Endothelial cell of umbilical vein (primary cell): ENCODE measurements around the gene CDC5L. TPM values are rescaled to one million over a fixed set of nuclear protein-coding genes. Genes with fewer than 3 reads are reported as not detected.

ENCODE experiments used
- BruUV-seq: library from RNA; stranded (reverse); fragments of 400-500 nt; replicated peaks from 2 replicates; lab custom pipeline; 2021; lab: Mats Ljungman, UMichigan
- CTCF ChIA-PET: fragments of 300-600, 350-600 bp; sonication (Branson Sonifier 250); formaldehyde crosslinking; loops from one replicate; lab custom pipeline; 2021; ENCODE audit warnings: antibody characterized with exemption, inconsistent platforms; lab: Charles Lee
- POLR2A ChIA-PET: fragments of 300-600, 350-600 bp; sonication (Branson Sonifier 250); formaldehyde crosslinking; loops from one replicate; lab custom pipeline; 2021; ENCODE audit warnings: antibody characterized with exemption, inconsistent platforms; lab: Charles Lee
- DNase-seq: peaks from one replicate; pipeline ENCODE4 v3.0.0-alpha.2; 2011; ENCODE audit warnings: low read depth, low spot score
- FAIRE-seq: peaks from 2 replicates; lab custom pipeline; 2011; peaks lifted over from hg19 to GRCh38; lab: Jason Lieb, UNC
- H2AFZ ChIP-seq: 2 replicates; pipeline ENCODE4 v1.6.0; 2012; ENCODE audit warnings: low read depth, low read length, control low read depth, inconsistent platforms
- H3K27ac ChIP-seq: 2 replicates; pipeline ENCODE4 v1.5.1; 2011; ENCODE audit warnings: low read depth, mild to moderate bottlenecking, control low read depth, low read length, moderate library complexity; ENCODE audit not compliant: insufficient read depth
- H3K27me3 ChIP-seq, 2 experiments: 2 replicates each; pipeline versions ENCODE4 v1.6.0 to v1.6.1; 2011; ENCODE audit warnings: low read length in 2 of 2, mixed read lengths in 1 of 2; ENCODE audit not compliant: control insufficient read depth in 2 of 2, insufficient read depth in 2 of 2
- H3K36me3 ChIP-seq, 2 experiments: 2 replicates in 1 of 2; 3 replicates in 1 of 2; pipeline ENCODE4 v1.5.1; 2011; ENCODE audit warnings: low read length in 2 of 2, mild to moderate bottlenecking in 1 of 2, moderate library complexity in 1 of 2; ENCODE audit not compliant: control insufficient read depth in 2 of 2, insufficient read depth in 2 of 2; ENCODE audit errors: extremely low read depth in 1 of 2
- H3K4me1 ChIP-seq: 3 replicates; pipeline ENCODE4 v1.5.1; 2011; ENCODE audit warnings: mild to moderate bottlenecking, low read length; ENCODE audit not compliant: control insufficient read depth, insufficient read depth; ENCODE audit errors: extremely low read depth
- H3K4me2 ChIP-seq: 2 replicates; pipeline ENCODE4 v1.6.1; 2011; ENCODE audit warnings: low read length, control low read depth, mixed read lengths; ENCODE audit not compliant: insufficient read depth
- H3K4me3 ChIP-seq, 3 experiments: fragments of 200-600 bp in 1 of 3; sonication (generic), shearing (Covaris generic) in 1 of 3; replicated peaks in 1 of 3; 2 replicates each; pipeline ENCODE4 v1.5.1; 2011 to 2016; ENCODE audit warnings: control low read depth in 3 of 3, low read length in 3 of 3, mild to moderate bottlenecking in 2 of 3, inconsistent platforms in 1 of 3, low read depth in 1 of 3, moderate library complexity in 1 of 3; ENCODE audit not compliant: insufficient read depth in 1 of 3
- H3K79me2 ChIP-seq: 2 replicates; pipeline ENCODE4 v1.6.0; 2012; ENCODE audit warnings: low read length, inconsistent platforms; ENCODE audit not compliant: control insufficient read depth, insufficient read depth
- H3K9ac ChIP-seq: replicated peaks from 2 replicates; pipeline ENCODE3; 2011; ENCODE audit warnings: low read length, control low read depth; ENCODE audit not compliant: insufficient read depth; ENCODE audit errors: extremely low read depth
- H3K9me1 ChIP-seq: replicated peaks from 3 replicates; pipeline ENCODE4 v1.6.0; 2011; ENCODE audit warnings: mild to moderate bottlenecking, low read length; ENCODE audit not compliant: control insufficient read depth, insufficient read depth; ENCODE audit errors: extremely low read depth
- H3K9me3 ChIP-seq: replicated peaks from 2 replicates; pipeline ENCODE4 v1.5.1; 2012; ENCODE audit warnings: low read length, inconsistent platforms; ENCODE audit not compliant: control insufficient read depth, insufficient read depth
- H4K20me1 ChIP-seq: replicated peaks from 2 replicates; pipeline ENCODE3; 2011; ENCODE audit warnings: mild to moderate bottlenecking, low read length; ENCODE audit not compliant: control insufficient read depth, insufficient read depth; ENCODE audit errors: extremely low read depth
- EZH2 ChIP-seq: IDR thresholded peaks from 2 replicates; pipeline ENCODE4 v1.6.1; 2012; ENCODE audit warnings: borderline replicate concordance, low read depth, mild to moderate bottlenecking, moderate library complexity, low read length, inconsistent platforms; ENCODE audit not compliant: severe bottlenecking
- FOS ChIP-seq: IDR thresholded peaks from 2 replicates; pipeline ENCODE4 v1.6.1; 2011; ENCODE audit warnings: mild to moderate bottlenecking, low read length, moderate library complexity, borderline replicate concordance; ENCODE audit not compliant: insufficient read depth
- GATA2 ChIP-seq: IDR thresholded peaks from 2 replicates; pipeline ENCODE4 v1.7.0; 2011; ENCODE audit warnings: low read depth, mild to moderate bottlenecking, moderate library complexity, mixed read lengths, low read length; ENCODE audit not compliant: insufficient read length, insufficient read depth
- MAX ChIP-seq: IDR thresholded peaks from 2 replicates; pipeline ENCODE4 v1.6.1; 2011; ENCODE audit not compliant: insufficient read depth, insufficient read length
- MYC ChIP-seq: IDR thresholded peaks from one replicate; pipeline ENCODE4 v1.6.1; 2011; ENCODE audit warnings: mild to moderate bottlenecking, low read depth, low read length
- POLR2A ChIP-seq: IDR thresholded peaks from 2 replicates; pipeline ENCODE4 v1.6.1; 2012; ENCODE audit warnings: low read depth, mild to moderate bottlenecking, control low read depth, low read length
- POLR2AphosphoS5 ChIP-seq: IDR thresholded peaks from 2 replicates; pipeline ENCODE4 v1.6.1; 2012; ENCODE audit warnings: low read depth, mild to moderate bottlenecking, control low read depth, low read length, moderate library complexity; ENCODE audit not compliant: insufficient read depth
- dilution Hi-C: fragments of 300-500 bp; cut with MboI; formaldehyde crosslinking; loops from one replicate; pipeline ENCODE4 v1.15.0; 2019; ENCODE audit warnings: low sequenced_read_pairs; ENCODE audit not compliant: extremely low pct_ligation_motif_present
- intact Hi-C: fragments of 100-400 bp; cut with micrococcal nuclease; formaldehyde crosslinking; loops from one replicate; pipeline ENCODE4 v1.10.0; 2022
- polyA plus RNA-seq, 4 experiments: library from polyadenylated mRNA; depleted of rRNA in 3 of 4; stranded (reverse) in 3 of 4; unstranded in 1 of 4; fragments of >200 nt; gene quantifications; 2 replicates each; pipeline versions ENCODE4 v1.2.1 to v1.2.3, GENCODE V29; 2011 to 2012; ENCODE audit warnings: missing spikeins in 1 of 4
- total RNA-seq: library from RNA; stranded (reverse); gene quantifications from 2 replicates; pipeline ENCODE4 v1.2.3, GENCODE V29; 2021

The CDC5L gene
- total and polyA plus RNA-seq, 2 donors (not counting 3 experiments of a cell fraction or from before 2014, with no cell fraction given): 6.9 to 24.6 TPM

- Histone ChIP-seq H3K36me3 (peaks cover 0 to under 1% of the 10 kb centered on the region in 2 experiments), H3K4me2 (peak overlapping the region; percentile 88), H3K9me3 (no peaks in the 10 kb centered on the region), H3K4me3 (peak overlapping the region in 1 of 3 experiments; percentile 50), H3K9ac (no peak overlapping the region), H2AFZ (peak overlapping the region; percentile 60), H3K9me1 (no peaks in the 10 kb centered on the region), H3K79me2 (no peaks in the 10 kb centered on the region), H3K27ac (no peak overlapping the region), H3K4me1 (peaks cover 23% of the 10 kb centered on the region), H3K27me3 (peaks cover 0 to 3% of the 10 kb centered on the region in 2 experiments), H4K20me1 (no peaks in the 10 kb centered on the region)
- dilution Hi-C loops (no loop called here), intact Hi-C loops (loop anchor here (1.0 kb wide), 2 partner anchors 26 to 189 kb away; no protein-coding TSS in a partner anchor)
- FAIRE-seq (no peak), DNase-seq (no peak)
- TF ChIP-seq FOS: peak; percentile 2
- no peak for TF ChIP-seq MYC
- no peak for TF ChIP-seq POLR2A
- no peak for TF ChIP-seq GATA2
- ChIA-PET CTCF (interaction anchor here (0.7 to 9.0 kb wide), 7 partner anchors 11 to 188 kb away, joined by 3 to 110 read pairs (median 10); no protein-coding TSS in a partner anchor), POLR2A (interaction anchor here (0.6 kb wide), 1 partner anchor 855 kb away, joined by 3 read pairs; no protein-coding TSS in a partner anchor)
- no TSS peak for BruUV-seq
Observed at GRCh38 chr6:44456966-44457292, 69.4 kb downstream of the CDC5L start.

- H2AFZ ChIP-seq: no peak overlapping the region
- H3K36me3 ChIP-seq: no peaks in the 10 kb centered on the region
- POLR2A ChIA-PET: no interaction called here
- no peaks in the 10 kb centered on the region for H3K9me3 ChIP-seq
- no peak for TF ChIP-seq FOS
- no peak for TF ChIP-seq MAX
- no peak for TF ChIP-seq EZH2
- TF ChIP-seq POLR2AphosphoS5: no peak
- no peak for TF ChIP-seq GATA2
- H3K9ac ChIP-seq: no peak overlapping the region
- FAIRE-seq (no peak), DNase-seq (no peak)
- no peak overlapping the region for H3K4me2 ChIP-seq
- peaks cover 21% of the 10 kb centered on the region for H3K4me1 ChIP-seq
- CTCF ChIA-PET: interaction anchor here (1.5 to 9.0 kb wide), 7 partner anchors 12 to 189 kb away, joined by 3 to 110 read pairs (median 10); no protein-coding TSS in a partner anchor
- intact Hi-C loops: no loop called here
- dilution Hi-C loops: no loop called here
- BruUV-seq: no TSS peak
- peaks cover 0 to 3% of the 10 kb centered on the region in 2 experiments for H3K27me3 ChIP-seq
- H3K27ac ChIP-seq: no peak overlapping the region
- no peaks in the 10 kb centered on the region for H4K20me1 ChIP-seq
- H3K4me3 ChIP-seq: no peak overlapping the region
- no peaks in the 10 kb centered on the region for H3K9me1 ChIP-seq
- no peaks in the 10 kb centered on the region for H3K79me2 ChIP-seq
Observed at GRCh38 chr6:44457596-44457995, 70.1 kb downstream of the CDC5L start.
